Inflammatory macrophage (primary cell): ENCODE measurements around the gene CCAR1.
"Not testable (repeated sequence)": the region's sequence is repeated elsewhere in the genome, so short reads cannot be mapped to it uniquely, and the experiment has no call there.

Source experiments
- DNase-seq, 2 donors: peaks; one replicate each; pipeline ENCODE4 v3.0.0-alpha.2; 2020 to 2022

The CCAR1 gene

GRCh38 chr10:68767407-68767806 lies 46.4 kb downstream of the CCAR1 start:
- not testable (repeated sequence) for DNase-seq

GRCh38 chr10:68781613-68782574 lies 60.9 kb downstream of the CCAR1 start:
- no peak for DNase-seq

GRCh38 chr10:68784476-68784875 lies 63.4 kb downstream of the CCAR1 start:
- DNase-seq: no peak

GRCh38 chr10:68787813-68788212 lies 66.8 kb downstream of the CCAR1 start:
- DNase-seq: no peak

GRCh38 chr10:68790476-68790875 lies 69.4 kb downstream of the CCAR1 start:
- DNase-seq: no peak

GRCh38 chr10:68792115-68792514 lies 71.1 kb downstream of the CCAR1 start:
- no peak for DNase-seq

GRCh38 chr10:68795886-68796532 lies 75.0 kb downstream of the CCAR1 start:
- no peak for DNase-seq

- DNase-seq: no peak
Measured at GRCh38 chr10:68796605-68797004, 75.6 kb downstream of the CCAR1 start.

GRCh38 chr10:68800211-68800610 lies 79.2 kb downstream of the CCAR1 start:
- no peak for DNase-seq

- DNase-seq: no peak
Measured at GRCh38 chr10:68804692-68805091, 83.7 kb downstream of the CCAR1 start.

GRCh38 chr10:68810830-68811229 lies 89.8 kb downstream of the CCAR1 start:
- not testable (repeated sequence) for DNase-seq

GRCh38 chr10:68811314-68812009 lies 90.4 kb downstream of the CCAR1 start:
- DNase-seq: no peak

GRCh38 chr10:68812420-68812819 lies 91.4 kb downstream of the CCAR1 start:
- DNase-seq: no peak

GRCh38 chr10:68813559-68813958 lies 92.5 kb downstream of the CCAR1 start:
- no peak for DNase-seq

- no peak for DNase-seq
Measured at GRCh38 chr10:68816796-68817412, 95.9 kb downstream of the CCAR1 start.

GRCh38 chr10:68820359-68820758 lies 99.3 kb downstream of the CCAR1 start:
- not testable (repeated sequence) for DNase-seq

- not testable (repeated sequence) for DNase-seq
Measured at GRCh38 chr10:68822626-68823025, 101.6 kb downstream of the CCAR1 start.

GRCh38 chr10:68826764-68827591 lies 105.9 kb downstream of the CCAR1 start, which contains the start of gene STOX1:
Gene STOX1 (plus strand): TSS chr10:68827531. CDS start chr10:68827624, 93 bp downstream.
- peak; percentile 4 to 24 for DNase-seq

GRCh38 chr10:68827592-68827959 lies 106.5 kb downstream of the CCAR1 start:
- DNase-seq: not testable (repeated sequence)

- not testable (repeated sequence) for DNase-seq
Measured at GRCh38 chr10:68828083-68828601, 107.1 kb downstream of the CCAR1 start.

GRCh38 chr10:68828833-68829232 lies 107.8 kb downstream of the CCAR1 start:
- no peak for DNase-seq
